WERI-Rb-1 (cell line): ENCODE data around the gene PHETA1.
"Not testable (repeated sequence)": the region's sequence is repeated elsewhere in the genome, so short reads cannot be mapped to it uniquely, and the experiment has no call there.

Experiments used
- DNase-seq: peaks from one replicate; pipeline ENCODE4 v3.0.0-alpha.2; 2020
- H3K27ac ChIP-seq: fragments of 250-450 bp; sonication (Bioruptor Pico); 2 replicates; pipeline ENCODE4 v1.5.1; 2020; ENCODE audit warnings: mild to moderate bottlenecking, moderate library complexity
- H3K27me3 ChIP-seq: fragments of 250-450 bp; sonication (Bioruptor Pico); 2 replicates; pipeline ENCODE4 v1.5.1; 2021; ENCODE audit warnings: mild to moderate bottlenecking, low read depth, moderate library complexity; ENCODE audit not compliant: insufficient read depth, severe bottlenecking
- H3K36me3 ChIP-seq: fragments of 250-450 bp; sonication (Bioruptor Pico); 2 replicates; pipeline ENCODE4 v1.5.1; 2020; ENCODE audit warnings: mild to moderate bottlenecking, moderate library complexity
- H3K4me3 ChIP-seq: 2 replicates; pipeline ENCODE4 v1.5.1; 2011; ENCODE audit warnings: low read depth, mild to moderate bottlenecking, control low read depth, low read length
- H3K9me3 ChIP-seq: fragments of 250-450 bp; sonication (Bioruptor Pico); 2 replicates; pipeline ENCODE4 v1.5.1; 2021; ENCODE audit warnings: mild to moderate bottlenecking, moderate library complexity; ENCODE audit not compliant: severe bottlenecking
- TF ChIP-seq, protein P1 (sequence below): IDR thresholded peaks from 2 replicates; pipeline ENCODE4 v1.5.1; 2011; ENCODE audit warnings: low read depth, mild to moderate bottlenecking, control low read depth, inconsistent platforms, low read length

The PHETA1 gene

DNA sequence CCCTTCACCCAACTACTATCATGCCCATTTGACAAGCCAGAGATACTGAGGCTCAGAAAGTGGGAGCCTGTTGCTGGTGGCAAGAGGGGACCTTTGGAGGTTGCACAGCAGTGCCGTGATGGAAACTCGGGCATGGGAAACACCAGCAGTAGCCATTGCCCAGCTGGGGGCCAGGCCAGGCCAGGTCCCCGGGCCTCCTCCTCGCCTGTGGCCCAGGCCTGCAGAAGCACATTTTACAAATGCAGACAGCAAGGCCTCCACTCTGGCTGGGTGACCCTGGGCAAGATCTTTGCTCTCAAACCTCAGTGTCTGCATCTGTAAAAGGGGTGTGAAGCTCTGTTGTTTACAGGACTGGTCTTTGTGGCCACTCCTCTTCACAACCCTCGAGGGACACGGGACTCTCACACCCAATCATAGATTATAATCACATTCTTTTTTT is 32.3 kb upstream of the PHETA1 start:
- TF ChIP-seq, protein P1, sequence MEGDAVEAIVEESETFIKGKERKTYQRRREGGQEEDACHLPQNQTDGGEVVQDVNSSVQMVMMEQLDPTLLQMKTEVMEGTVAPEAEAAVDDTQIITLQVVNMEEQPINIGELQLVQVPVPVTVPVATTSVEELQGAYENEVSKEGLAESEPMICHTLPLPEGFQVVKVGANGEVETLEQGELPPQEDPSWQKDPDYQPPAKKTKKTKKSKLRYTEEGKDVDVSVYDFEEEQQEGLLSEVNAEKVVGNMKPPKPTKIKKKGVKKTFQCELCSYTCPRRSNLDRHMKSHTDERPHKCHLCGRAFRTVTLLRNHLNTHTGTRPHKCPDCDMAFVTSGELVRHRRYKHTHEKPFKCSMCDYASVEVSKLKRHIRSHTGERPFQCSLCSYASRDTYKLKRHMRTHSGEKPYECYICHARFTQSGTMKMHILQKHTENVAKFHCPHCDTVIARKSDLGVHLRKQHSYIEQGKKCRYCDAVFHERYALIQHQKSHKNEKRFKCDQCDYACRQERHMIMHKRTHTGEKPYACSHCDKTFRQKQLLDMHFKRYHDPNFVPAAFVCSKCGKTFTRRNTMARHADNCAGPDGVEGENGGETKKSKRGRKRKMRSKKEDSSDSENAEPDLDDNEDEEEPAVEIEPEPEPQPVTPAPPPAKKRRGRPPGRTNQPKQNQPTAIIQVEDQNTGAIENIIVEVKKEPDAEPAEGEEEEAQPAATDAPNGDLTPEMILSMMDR = no peak
- H3K27ac ChIP-seq = no peak overlapping the region

DNA sequence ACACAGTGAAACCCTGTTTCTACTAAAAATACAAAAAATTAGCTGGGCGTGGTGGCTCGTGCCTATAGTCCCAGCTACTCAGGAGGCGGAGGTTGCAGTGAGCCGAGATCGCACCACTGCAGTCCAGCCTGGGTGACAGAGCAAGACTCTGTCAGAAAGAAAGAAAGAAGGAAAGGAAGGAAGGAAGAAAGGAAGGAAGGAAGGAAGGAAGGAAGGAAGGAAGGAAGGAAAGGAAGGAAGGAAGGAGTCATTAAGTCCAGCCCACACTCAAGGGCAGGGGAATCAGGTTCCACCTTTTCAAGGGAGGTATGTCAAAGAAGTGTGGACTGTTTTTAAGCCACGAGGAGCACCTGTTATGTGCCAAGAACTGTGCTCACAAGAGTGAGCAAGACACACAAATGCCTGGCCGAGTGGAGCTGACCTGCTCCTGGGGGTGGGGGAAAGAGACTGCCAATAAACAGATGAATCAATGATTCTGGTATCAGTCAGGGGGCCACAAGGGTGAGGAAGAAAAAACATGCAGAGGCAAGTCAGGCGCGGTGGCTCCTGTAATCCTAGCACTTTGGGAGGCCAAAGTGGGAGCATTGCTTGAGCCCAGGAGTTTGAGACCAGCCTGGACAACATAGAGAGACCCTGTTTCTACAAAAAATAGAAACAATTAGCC is 31.0 kb upstream of the PHETA1 start:
- not testable (repeated sequence) for H3K27ac ChIP-seq, H3K27me3 ChIP-seq, H3K4me3 ChIP-seq, H3K36me3 ChIP-seq, H3K9me3 ChIP-seq, DNase-seq

More for the DNA sequence above, 32.3 kb upstream of the PHETA1 start:
- no peak overlapping the region for H3K4me3 ChIP-seq
- no peaks in the 10 kb centered on the region for H3K36me3 ChIP-seq
- no peaks in the 10 kb centered on the region for H3K9me3 ChIP-seq
- DNase-seq = no peak
- H3K27me3 ChIP-seq = no peaks in the 10 kb centered on the region

DNA sequence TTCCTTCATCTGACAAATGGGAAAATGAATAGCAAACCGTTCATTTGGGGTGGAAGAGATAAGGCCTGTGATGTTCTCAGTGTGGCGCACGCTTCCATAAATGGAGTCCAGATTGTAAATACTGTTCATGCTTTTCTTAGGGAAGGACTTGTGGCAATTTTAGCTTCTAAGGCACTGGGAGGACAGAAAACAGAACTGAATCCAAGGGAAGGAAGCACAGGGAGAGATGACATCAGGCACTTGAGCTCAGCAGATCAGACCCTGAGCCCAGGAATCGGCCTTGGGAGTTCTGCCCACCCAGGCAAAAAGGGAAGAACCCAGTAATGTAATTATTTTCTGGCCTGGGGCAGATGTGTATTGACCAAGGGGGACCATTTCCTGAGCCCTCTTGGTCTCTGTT is 29.6 kb upstream of the PHETA1 start:
- H3K36me3 ChIP-seq = no peaks in the 10 kb centered on the region
- TF ChIP-seq, protein P1 = no peak
- no peak overlapping the region for H3K27ac ChIP-seq
- no peak overlapping the region for H3K4me3 ChIP-seq
- no peaks in the 10 kb centered on the region for H3K27me3 ChIP-seq
- no peaks in the 10 kb centered on the region for H3K9me3 ChIP-seq
- no peak for DNase-seq

DNA sequence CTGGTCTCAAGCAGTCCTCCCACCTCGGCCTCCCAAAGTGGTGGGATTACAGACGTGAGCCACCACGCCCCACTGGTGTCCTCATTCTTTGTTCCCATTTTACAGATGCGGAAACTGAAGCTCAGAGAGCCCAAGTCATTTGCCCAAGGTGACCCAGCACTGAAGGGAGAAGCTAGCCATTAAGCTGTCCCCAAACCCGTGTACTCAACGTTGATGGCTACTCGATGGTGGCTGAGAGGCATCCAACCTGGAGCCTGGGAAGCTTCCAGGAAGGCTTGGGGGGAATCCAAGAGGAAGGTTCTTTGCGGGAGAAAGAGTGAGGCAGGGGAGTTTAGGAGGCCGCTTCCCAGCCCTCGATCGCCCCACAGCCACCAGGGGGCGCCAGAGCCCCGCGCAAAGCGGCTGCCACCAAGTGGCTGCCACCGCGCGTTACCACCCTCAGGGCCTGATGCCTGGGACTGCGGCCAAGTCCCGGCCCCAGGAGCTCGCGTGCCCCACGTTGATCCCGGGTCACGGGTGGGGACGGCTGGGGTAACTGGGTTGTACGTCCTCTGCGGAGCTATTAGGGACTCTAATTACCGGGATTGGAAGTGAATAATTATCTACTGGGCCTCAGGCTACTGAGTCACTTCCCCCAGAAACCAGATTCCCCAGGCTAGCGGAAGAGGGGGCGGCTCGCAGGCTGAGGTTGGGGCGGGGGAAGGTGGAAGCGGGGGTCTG is 28.0 kb upstream of the PHETA1 start:
- peak; percentile 87 for DNase-seq
- H3K27ac ChIP-seq = no peak overlapping the region
- H3K4me3 ChIP-seq = no peak overlapping the region
- H3K9me3 ChIP-seq = no peaks in the 10 kb centered on the region
- no peaks in the 10 kb centered on the region for H3K27me3 ChIP-seq
- TF ChIP-seq, protein P1 = peak; percentile 99
- H3K36me3 ChIP-seq = no peaks in the 10 kb centered on the region

DNA sequence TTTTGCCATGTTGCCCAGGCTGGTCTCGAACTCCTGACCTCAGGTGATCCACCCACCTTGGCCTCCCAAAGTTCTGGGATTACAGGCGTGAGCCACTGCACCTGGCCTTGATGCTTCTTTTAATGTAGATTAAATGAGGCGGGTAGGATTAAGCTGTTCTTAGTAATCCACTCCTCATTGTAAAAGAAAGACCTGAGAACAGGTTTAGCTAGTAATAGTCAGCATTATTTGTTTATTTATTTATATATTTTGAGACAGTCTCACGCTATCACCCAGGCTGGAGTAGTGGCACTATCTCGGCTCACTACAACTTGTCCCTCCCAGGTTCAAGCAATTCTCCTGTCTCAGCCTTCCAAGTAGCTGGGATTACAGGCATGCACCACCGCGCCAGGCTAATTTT is 27.4 kb upstream of the PHETA1 start:
- H3K9me3 ChIP-seq, DNase-seq, H3K27ac ChIP-seq, H3K27me3 ChIP-seq, H3K4me3 ChIP-seq, H3K36me3 ChIP-seq: not testable (repeated sequence)

DNA sequence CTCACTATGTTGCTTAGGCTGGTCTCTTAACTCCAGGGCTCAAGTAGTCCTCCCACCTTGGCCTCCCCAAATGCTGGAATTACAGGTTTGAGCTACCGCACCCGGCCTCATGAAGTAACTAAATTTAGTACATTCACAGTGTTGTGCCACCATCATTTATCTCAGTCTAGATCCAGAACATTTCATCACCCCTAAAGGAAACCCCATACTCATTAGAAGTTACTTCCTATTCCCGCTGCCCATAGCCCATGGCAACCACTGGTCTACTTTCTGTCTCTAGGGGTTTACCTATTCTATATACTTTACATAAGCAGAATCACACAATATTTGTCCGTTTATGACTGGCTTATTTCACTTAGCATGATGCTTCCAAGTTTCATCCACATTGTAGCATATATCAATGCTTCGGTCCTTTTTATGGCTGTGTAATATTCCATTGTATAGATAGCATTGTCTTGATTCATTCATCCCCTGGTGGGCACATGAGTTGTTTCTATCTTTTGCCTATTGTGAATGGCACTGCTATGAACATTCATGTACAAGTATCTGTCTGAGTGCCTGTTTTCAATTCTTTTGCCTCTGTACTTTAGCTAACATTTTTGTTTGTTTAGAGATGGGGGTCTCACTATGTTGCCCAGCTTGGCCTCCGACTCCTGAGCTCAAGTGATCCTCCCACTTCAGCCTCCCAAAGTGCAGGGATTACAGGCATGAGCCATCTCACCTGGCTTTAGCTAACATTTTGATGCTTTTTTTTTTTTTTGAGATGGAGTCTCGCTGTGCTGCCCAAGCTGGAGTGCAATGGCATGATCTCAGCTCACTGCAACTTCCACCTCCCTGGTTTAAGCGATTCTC is 26.7 kb upstream of the PHETA1 start:
- H3K27ac ChIP-seq = no peak overlapping the region
- TF ChIP-seq, protein P1 = no peak
- no peak for DNase-seq

More for the DNA sequence above, 26.7 kb upstream of the PHETA1 start:
- no peak overlapping the region for H3K4me3 ChIP-seq
- H3K9me3 ChIP-seq = no peaks in the 10 kb centered on the region
- no peaks in the 10 kb centered on the region for H3K27me3 ChIP-seq
- H3K36me3 ChIP-seq = no peaks in the 10 kb centered on the region
